SK-N-SH (cell line): Measurements from ENCODE around the gene MLLT11. TPM values are rescaled to one million over a fixed set of nuclear protein-coding genes. Genes with fewer than 3 reads are reported as not detected.

Source experiments
- CTCF ChIA-PET: fragments of 300-600, 350-600 bp; formaldehyde crosslinking; extraction: SDS; loops from one replicate; lab custom pipeline; 2021; lab: Yijun Ruan, JAX
- POLR2A ChIA-PET: fragments of 350-600 bp; sonication (Branson Sonifier 250); formaldehyde crosslinking; extraction: SDS; loops from one replicate; lab custom pipeline; 2020; ENCODE audit warnings: antibody characterized with exemption, inconsistent platforms; lab: Yijun Ruan, JAX
- DNase-seq: peaks from one replicate; pipeline ENCODE4 v3.0.0; 2012
- H2AFZ ChIP-seq: fragments of 200-600 bp; sonication (generic); 2 replicates; pipeline ENCODE4 v1.8.1; 2016; ENCODE audit warnings: antibody characterized with exemption, mild to moderate bottlenecking, low read depth
- H3F3A ChIP-seq: fragments of 200-600 bp; sonication (generic); replicated peaks from 2 replicates; pipeline ENCODE3; 2016; ENCODE audit warnings: antibody characterized with exemption, mild to moderate bottlenecking; ENCODE audit not compliant: insufficient read depth
- H3K27ac ChIP-seq, 2 experiments: fragments of 200-500 bp in 1 of 2; fragments of 200-600 bp in 1 of 2; sonication (Bioruptor generic) in 1 of 2; sonication (generic), shearing (Covaris generic) in 1 of 2; 2 replicates each; pipeline versions ENCODE4 v1.5.1 to v1.6.1; 2014 to 2016; ENCODE audit warnings: low read depth in 2 of 2, inconsistent platforms in 1 of 2, low read length in 1 of 2, mild to moderate bottlenecking in 1 of 2, mixed read lengths in 1 of 2
- H3K27me3 ChIP-seq: fragments of 200-600 bp; sonication (generic), shearing (Covaris generic); 2 replicates; pipeline ENCODE4 v1.6.1; 2016; ENCODE audit warnings: mixed run types; ENCODE audit not compliant: insufficient read depth
- H3K36me3 ChIP-seq, 2 experiments: fragments of 200-500 bp in 1 of 2; fragments of 200-600 bp in 1 of 2; sonication (Bioruptor generic) in 1 of 2; sonication (generic) in 1 of 2; replicated peaks in 1 of 2; 2 replicates each; pipeline versions ENCODE3 to v1.5.1; 2014 to 2016; ENCODE audit warnings: low read length in 1 of 2, mild to moderate bottlenecking in 1 of 2; ENCODE audit not compliant: insufficient read depth in 2 of 2, control insufficient read depth in 1 of 2
- H3K4me1 ChIP-seq, 2 experiments: fragments of 200-500 bp in 1 of 2; fragments of 200-600 bp in 1 of 2; sonication (Bioruptor generic) in 1 of 2; sonication (generic), shearing (Covaris generic) in 1 of 2; 2 replicates each; pipeline versions ENCODE4 v1.5.1 to v1.6.1; 2014 to 2016; ENCODE audit warnings: low read depth in 1 of 2, low read length in 1 of 2, mixed run types in 1 of 2; ENCODE audit not compliant: insufficient read depth in 2 of 2, control insufficient read depth in 1 of 2
- H3K4me2 ChIP-seq: fragments of 200-600 bp; sonication (generic), shearing (Covaris generic); 2 replicates; pipeline ENCODE4 v1.6.1; 2017; ENCODE audit warnings: mixed run types
- H3K4me3 ChIP-seq, 2 experiments: fragments of 200-500 bp in 1 of 2; fragments of 200-600 bp in 1 of 2; sonication (Bioruptor generic) in 1 of 2; sonication (generic), shearing (Covaris generic) in 1 of 2; 2 replicates each; pipeline versions ENCODE4 v1.5.1 to v1.8.1; 2014 to 2016; ENCODE audit warnings: low read depth in 2 of 2, inconsistent platforms in 1 of 2, low read length in 1 of 2, mild to moderate bottlenecking in 1 of 2, mixed read lengths in 1 of 2, moderate library complexity in 1 of 2
- H3K79me2 ChIP-seq: fragments of 200-600 bp; sonication (generic); 2 replicates; pipeline ENCODE4 v1.8.1; 2017; ENCODE audit warnings: mild to moderate bottlenecking; ENCODE audit not compliant: insufficient read depth
- H3K9ac ChIP-seq: fragments of 200-600 bp; sonication (generic); 2 replicates; pipeline ENCODE4 v1.6.1; 2017; ENCODE audit warnings: mixed run types
- H3K9me2 ChIP-seq: fragments of 200-600 bp; sonication (generic); 2 replicates; pipeline ENCODE4 v1.6.1; 2017; ENCODE audit warnings: mixed run types
- H3K9me3 ChIP-seq: fragments of 200-600 bp; sonication (generic); 2 replicates; pipeline ENCODE4 v1.6.1; 2017; ENCODE audit warnings: mixed run types, mild to moderate bottlenecking, moderate library complexity
- H4K20me1 ChIP-seq: fragments of 200-600 bp; sonication (generic); 2 replicates; pipeline ENCODE4 v1.6.1; 2017; ENCODE audit warnings: mild to moderate bottlenecking, mixed run types; ENCODE audit not compliant: insufficient read depth
- CHD2 ChIP-seq: fragments of 150-350 bp; IDR thresholded peaks from 2 replicates; pipeline ENCODE4 v1.6.1; 2018; ENCODE audit warnings: low read length; ENCODE audit not compliant: partially characterized antibody
- EP300 ChIP-seq, 2 experiments: IDR thresholded peaks; 2 replicates each; pipeline versions ENCODE4 v1.4.0 to v1.6.1; 2012; ENCODE audit warnings: borderline replicate concordance in 1 of 2, low read depth in 1 of 2, low read length in 1 of 2
- FOXM1 ChIP-seq: IDR thresholded peaks from 2 replicates; pipeline ENCODE4 v1.4.0; 2012; ENCODE audit warnings: low read depth, mild to moderate bottlenecking
- GATA2 ChIP-seq: sonication (generic); formaldehyde crosslinking; IDR thresholded peaks from 2 replicates; pipeline ENCODE4 v1.5.0; 2020; ENCODE audit warnings: mild to moderate bottlenecking, missing genetic modification reagents
- JUND ChIP-seq: IDR thresholded peaks from 2 replicates; pipeline ENCODE4 v1.4.0; 2012
- MEF2A ChIP-seq: IDR thresholded peaks from 2 replicates; pipeline ENCODE4 v1.4.0; 2012; ENCODE audit warnings: low read depth, borderline replicate concordance
- MXI1 ChIP-seq: IDR thresholded peaks from 2 replicates; pipeline ENCODE4 v1.6.1; 2012; ENCODE audit warnings: mild to moderate bottlenecking, low read depth, low read length, improper control_type of control experiment
- NFIC ChIP-seq: IDR thresholded peaks from 2 replicates; pipeline ENCODE4 v1.4.0; 2012; ENCODE audit warnings: borderline replicate concordance
- RAD21 ChIP-seq: IDR thresholded peaks from 2 replicates; pipeline ENCODE4 v1.6.1; 2012; ENCODE audit warnings: mild to moderate bottlenecking, low read length
- RCOR1 ChIP-seq: fragments of 150-350 bp; IDR thresholded peaks from 2 replicates; pipeline ENCODE4 v1.6.1; 2017; ENCODE audit warnings: antibody characterized with exemption, low read length
- RXRA ChIP-seq: IDR thresholded peaks from 2 replicates; pipeline ENCODE4 v1.4.0; 2012; ENCODE audit warnings: low read depth, mild to moderate bottlenecking, borderline replicate concordance
- SIN3A ChIP-seq: IDR thresholded peaks from 2 replicates; pipeline ENCODE4 v1.6.1; 2012; ENCODE audit warnings: low read depth, mild to moderate bottlenecking, low read length, moderate library complexity, borderline replicate concordance
- SMC3 ChIP-seq: IDR thresholded peaks from 2 replicates; pipeline ENCODE4 v1.6.1; 2012; ENCODE audit warnings: low read depth, low read length, improper control_type of control experiment
- TAF1 ChIP-seq: IDR thresholded peaks from 2 replicates; pipeline ENCODE4 v1.6.1; 2012; ENCODE audit warnings: low read depth, mild to moderate bottlenecking, low read length, moderate library complexity, borderline replicate concordance
- WGBS: methylation state at CpG from one replicate; pipeline ENCODE4 v1.1.6; 2017; ENCODE audit warnings: low lambda C conversion rate; 5-methylcytosine and 5-hydroxymethylcytosine counted together
- polyA plus RNA-seq, 3 experiments: library from polyadenylated mRNA; depleted of rRNA; stranded (reverse); fragments of >200 nt; gene quantifications; 2 replicates each; pipeline ENCODE4 v1.2.3, GENCODE V29; 2012
- TF ChIP-seq, protein P1 (sequence below): IDR thresholded peaks from 2 replicates; pipeline ENCODE4 v1.4.0; 2012; ENCODE audit warnings: low read depth
- TF ChIP-seq, protein P2 (sequence below): IDR thresholded peaks from 2 replicates; pipeline ENCODE4 v1.6.1; 2012; ENCODE audit warnings: mild to moderate bottlenecking, low read depth, low read length, moderate library complexity
- TF ChIP-seq, protein P3 (sequence below): IDR thresholded peaks from 2 replicates; pipeline ENCODE4; 2012
- TF ChIP-seq, protein P4 (sequence below): fragments of 200-600 bp; sonication (generic); IDR thresholded peaks from 2 replicates; pipeline ENCODE4 v1.6.1; 2017; ENCODE audit warnings: antibody characterized with exemption, mild to moderate bottlenecking, moderate library complexity

MLLT11 gene
- polyA plus RNA-seq, 1 of the 3 experiments (the other 2 are of a cell fraction) = 26.7 TPM

DNA sequence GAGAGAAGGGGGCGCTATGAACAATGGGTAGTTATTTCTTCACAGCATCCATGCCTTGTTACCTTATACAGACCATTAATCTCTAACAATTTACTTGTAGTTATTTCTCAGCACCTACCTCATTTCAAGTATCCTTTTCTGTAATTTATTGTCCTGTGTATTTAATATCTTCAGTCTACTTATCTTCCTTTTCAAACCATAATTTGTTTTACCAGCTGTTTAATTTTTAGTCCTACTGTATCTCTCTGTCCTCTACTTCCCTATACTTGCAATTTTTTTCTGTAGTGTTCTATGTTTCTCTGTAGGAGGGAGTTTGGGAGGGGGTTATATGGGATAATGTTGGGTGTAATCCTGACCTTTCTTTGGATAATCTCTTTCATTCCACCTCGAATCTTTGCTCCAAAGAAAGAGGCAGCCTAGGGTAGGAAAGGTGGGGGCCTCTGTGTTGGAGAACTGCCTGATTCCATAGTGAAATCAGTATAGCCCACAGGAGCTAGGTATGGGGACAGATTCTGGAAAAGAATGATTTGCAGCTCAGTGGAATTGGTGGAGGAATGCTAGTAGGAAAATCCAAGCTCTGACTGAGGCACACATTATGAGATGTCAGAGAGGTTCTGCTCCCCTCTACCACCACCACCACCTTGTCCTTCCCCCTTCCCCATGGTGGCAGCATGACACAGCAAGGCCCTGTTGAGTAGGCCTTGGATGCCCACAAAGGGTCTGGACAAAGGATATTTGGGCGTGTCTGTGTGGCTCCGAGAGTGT is 642 bp downstream of the MLLT11 start:
- TF ChIP-seq RAD21 = peak; percentile 15; the same call in 1 of the 2 replicates
- TF ChIP-seq MXI1 = no peak; the same call in 1 of the 2 replicates
- TF ChIP-seq, protein P1, sequence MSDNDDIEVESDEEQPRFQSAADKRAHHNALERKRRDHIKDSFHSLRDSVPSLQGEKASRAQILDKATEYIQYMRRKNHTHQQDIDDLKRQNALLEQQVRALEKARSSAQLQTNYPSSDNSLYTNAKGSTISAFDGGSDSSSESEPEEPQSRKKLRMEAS = peak; percentile 51; the same call in 1 of the 2 replicates
- 0 out of 2 replicates have a peak, but pooled peaks have one; percentile 36 for TF ChIP-seq GATA2 (CRISPR knock-in tag)
- Histone ChIP-seq H3K9ac (peak overlapping the region; percentile 93), H3K4me2 (peak overlapping the region; percentile 91), H3K27ac (peak overlapping the region; percentile 99), H2AFZ (peak overlapping the region; percentile 83), H3K4me1 (peaks cover 21 to 32% of the 10 kb centered on the region in 2 experiments), H3K9me3 (no peaks in the 10 kb centered on the region), H3F3A (peaks cover 27% of the 10 kb centered on the region), H3K9me2 (no peaks in the 10 kb centered on the region), H4K20me1 (peaks cover 47% of the 10 kb centered on the region), H3K4me3 (peak overlapping the region; percentile 79 to 81), H3K27me3 (no peaks in the 10 kb centered on the region), H3K36me3 (peaks cover 10 to 19% of the 10 kb centered on the region in 2 experiments), H3K79me2 (peaks cover 100% of the 10 kb centered on the region)
- DNase-seq = peak; percentile 35
- CTCF ChIA-PET = interaction anchor here (1.0 to 7.4 kb wide), 9 partner anchors 11 to 88 kb away, joined by 3 to 67 read pairs (median 9); partner anchors contain the start of genes C1orf56, GABPB2 and MINDY1
- WGBS = 3% methylated on average over 4 of the region's 4 CpGs
- POLR2A ChIA-PET = interaction anchor here (0.9 to 2.0 kb wide), 4 partner anchors 10 to 81 kb away, joined by 3 to 9 read pairs (median 4); partner anchors contain the start of gene MINDY1

DNA sequence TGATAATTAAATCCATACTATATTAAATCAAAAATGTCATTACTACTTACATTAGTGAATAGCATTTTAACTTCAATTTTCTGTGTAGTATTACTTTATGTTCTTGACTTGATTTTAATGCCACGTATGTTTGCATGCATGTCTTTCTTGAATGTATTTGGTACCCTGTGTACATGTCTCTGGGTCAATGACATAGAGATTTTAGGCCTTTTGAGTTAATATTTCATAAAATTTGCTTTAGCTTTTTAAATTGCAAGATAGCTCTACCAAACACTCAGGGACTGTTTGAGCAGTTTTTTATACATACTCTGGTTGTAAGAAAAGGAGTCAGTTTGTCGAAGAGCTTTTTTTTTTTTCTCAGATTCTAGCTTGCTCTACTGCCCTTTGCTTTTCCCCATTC is 1.5 kb downstream of the MLLT11 start:
- Histone ChIP-seq H3K4me1 (peaks cover 21 to 24% of the 10 kb centered on the region in 2 experiments), H3K4me2 (peak overlapping the region; percentile 91), H3K79me2 (peaks cover 100% of the 10 kb centered on the region), H3K9me3 (no peaks in the 10 kb centered on the region), H3K27me3 (no peaks in the 10 kb centered on the region), H3F3A (peaks cover 28% of the 10 kb centered on the region), H2AFZ (no peak overlapping the region), H3K27ac (peak overlapping the region; percentile 99), H4K20me1 (peaks cover 46% of the 10 kb centered on the region), H3K9me2 (no peaks in the 10 kb centered on the region), H3K36me3 (peaks cover 1 to 17% of the 10 kb centered on the region in 2 experiments), H3K9ac (peak overlapping the region; percentile 93), H3K4me3 (peak overlapping the region; percentile 79 to 81)
- CTCF ChIA-PET = interaction anchor here (1.0 to 7.4 kb wide), 7 partner anchors 10 to 114 kb away, joined by 3 to 67 read pairs (median 4); partner anchors contain the start of genes C1orf56, GABPB2 and TMOD4
- POLR2A ChIA-PET = interaction anchor here (1.1 to 1.2 kb wide), 2 partner anchors 10 to 14 kb away, joined by 3 to 5 read pairs; partner anchors contain the start of gene C1orf56
- DNase-seq = no peak
- 24% methylated on average over 2 of the region's 2 CpGs for WGBS
- TF ChIP-seq SMC3 = no peak
- no peak for TF ChIP-seq RXRA
- TF ChIP-seq FOXM1 = no peak
- TF ChIP-seq, protein P1 = no peak
- no peak for TF ChIP-seq RCOR1
- no peak for TF ChIP-seq MEF2A
- TF ChIP-seq TAF1 = no peak
- TF ChIP-seq CHD2 = no peak
- no peak for TF ChIP-seq NFIC
- TF ChIP-seq EP300 (IDR thresholded peaks at IDR 0.05; ENCODE audit: borderline replicate concordance in 1 of 2, low read depth in 1 of 2, low read length in 1 of 2) = no peak
- TF ChIP-seq SIN3A = no peak
- no peak for TF ChIP-seq JUND
- TF ChIP-seq, protein P2, sequence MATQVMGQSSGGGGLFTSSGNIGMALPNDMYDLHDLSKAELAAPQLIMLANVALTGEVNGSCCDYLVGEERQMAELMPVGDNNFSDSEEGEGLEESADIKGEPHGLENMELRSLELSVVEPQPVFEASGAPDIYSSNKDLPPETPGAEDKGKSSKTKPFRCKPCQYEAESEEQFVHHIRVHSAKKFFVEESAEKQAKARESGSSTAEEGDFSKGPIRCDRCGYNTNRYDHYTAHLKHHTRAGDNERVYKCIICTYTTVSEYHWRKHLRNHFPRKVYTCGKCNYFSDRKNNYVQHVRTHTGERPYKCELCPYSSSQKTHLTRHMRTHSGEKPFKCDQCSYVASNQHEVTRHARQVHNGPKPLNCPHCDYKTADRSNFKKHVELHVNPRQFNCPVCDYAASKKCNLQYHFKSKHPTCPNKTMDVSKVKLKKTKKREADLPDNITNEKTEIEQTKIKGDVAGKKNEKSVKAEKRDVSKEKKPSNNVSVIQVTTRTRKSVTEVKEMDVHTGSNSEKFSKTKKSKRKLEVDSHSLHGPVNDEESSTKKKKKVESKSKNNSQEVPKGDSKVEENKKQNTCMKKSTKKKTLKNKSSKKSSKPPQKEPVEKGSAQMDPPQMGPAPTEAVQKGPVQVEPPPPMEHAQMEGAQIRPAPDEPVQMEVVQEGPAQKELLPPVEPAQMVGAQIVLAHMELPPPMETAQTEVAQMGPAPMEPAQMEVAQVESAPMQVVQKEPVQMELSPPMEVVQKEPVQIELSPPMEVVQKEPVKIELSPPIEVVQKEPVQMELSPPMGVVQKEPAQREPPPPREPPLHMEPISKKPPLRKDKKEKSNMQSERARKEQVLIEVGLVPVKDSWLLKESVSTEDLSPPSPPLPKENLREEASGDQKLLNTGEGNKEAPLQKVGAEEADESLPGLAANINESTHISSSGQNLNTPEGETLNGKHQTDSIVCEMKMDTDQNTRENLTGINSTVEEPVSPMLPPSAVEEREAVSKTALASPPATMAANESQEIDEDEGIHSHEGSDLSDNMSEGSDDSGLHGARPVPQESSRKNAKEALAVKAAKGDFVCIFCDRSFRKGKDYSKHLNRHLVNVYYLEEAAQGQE = no peak
- TF ChIP-seq, protein P3, sequence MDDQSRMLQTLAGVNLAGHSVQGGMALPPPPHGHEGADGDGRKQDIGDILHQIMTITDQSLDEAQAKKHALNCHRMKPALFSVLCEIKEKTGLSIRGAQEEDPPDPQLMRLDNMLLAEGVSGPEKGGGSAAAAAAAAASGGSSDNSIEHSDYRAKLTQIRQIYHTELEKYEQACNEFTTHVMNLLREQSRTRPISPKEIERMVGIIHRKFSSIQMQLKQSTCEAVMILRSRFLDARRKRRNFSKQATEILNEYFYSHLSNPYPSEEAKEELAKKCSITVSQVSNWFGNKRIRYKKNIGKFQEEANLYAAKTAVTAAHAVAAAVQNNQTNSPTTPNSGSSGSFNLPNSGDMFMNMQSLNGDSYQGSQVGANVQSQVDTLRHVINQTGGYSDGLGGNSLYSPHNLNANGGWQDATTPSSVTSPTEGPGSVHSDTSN = no peak
- TF ChIP-seq, protein P4, sequence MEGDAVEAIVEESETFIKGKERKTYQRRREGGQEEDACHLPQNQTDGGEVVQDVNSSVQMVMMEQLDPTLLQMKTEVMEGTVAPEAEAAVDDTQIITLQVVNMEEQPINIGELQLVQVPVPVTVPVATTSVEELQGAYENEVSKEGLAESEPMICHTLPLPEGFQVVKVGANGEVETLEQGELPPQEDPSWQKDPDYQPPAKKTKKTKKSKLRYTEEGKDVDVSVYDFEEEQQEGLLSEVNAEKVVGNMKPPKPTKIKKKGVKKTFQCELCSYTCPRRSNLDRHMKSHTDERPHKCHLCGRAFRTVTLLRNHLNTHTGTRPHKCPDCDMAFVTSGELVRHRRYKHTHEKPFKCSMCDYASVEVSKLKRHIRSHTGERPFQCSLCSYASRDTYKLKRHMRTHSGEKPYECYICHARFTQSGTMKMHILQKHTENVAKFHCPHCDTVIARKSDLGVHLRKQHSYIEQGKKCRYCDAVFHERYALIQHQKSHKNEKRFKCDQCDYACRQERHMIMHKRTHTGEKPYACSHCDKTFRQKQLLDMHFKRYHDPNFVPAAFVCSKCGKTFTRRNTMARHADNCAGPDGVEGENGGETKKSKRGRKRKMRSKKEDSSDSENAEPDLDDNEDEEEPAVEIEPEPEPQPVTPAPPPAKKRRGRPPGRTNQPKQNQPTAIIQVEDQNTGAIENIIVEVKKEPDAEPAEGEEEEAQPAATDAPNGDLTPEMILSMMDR = no peak
